GM18498 (cell line): Measurements from ENCODE around the gene ARL6IP4.
"Not testable (repeated sequence)": the region's sequence is repeated elsewhere in the genome, so short reads cannot be mapped to it uniquely, and the experiment has no call there.

Experiments
- ATAC-seq: cut with Tn5 transposase; IDR thresholded peaks from one replicate; pipeline ENCODE4 v1.9.1; 2021; ENCODE audit warnings: mild to moderate bottlenecking, moderate library complexity; ENCODE audit not compliant: unreplicated experiment

Gene ARL6IP4

DNA sequence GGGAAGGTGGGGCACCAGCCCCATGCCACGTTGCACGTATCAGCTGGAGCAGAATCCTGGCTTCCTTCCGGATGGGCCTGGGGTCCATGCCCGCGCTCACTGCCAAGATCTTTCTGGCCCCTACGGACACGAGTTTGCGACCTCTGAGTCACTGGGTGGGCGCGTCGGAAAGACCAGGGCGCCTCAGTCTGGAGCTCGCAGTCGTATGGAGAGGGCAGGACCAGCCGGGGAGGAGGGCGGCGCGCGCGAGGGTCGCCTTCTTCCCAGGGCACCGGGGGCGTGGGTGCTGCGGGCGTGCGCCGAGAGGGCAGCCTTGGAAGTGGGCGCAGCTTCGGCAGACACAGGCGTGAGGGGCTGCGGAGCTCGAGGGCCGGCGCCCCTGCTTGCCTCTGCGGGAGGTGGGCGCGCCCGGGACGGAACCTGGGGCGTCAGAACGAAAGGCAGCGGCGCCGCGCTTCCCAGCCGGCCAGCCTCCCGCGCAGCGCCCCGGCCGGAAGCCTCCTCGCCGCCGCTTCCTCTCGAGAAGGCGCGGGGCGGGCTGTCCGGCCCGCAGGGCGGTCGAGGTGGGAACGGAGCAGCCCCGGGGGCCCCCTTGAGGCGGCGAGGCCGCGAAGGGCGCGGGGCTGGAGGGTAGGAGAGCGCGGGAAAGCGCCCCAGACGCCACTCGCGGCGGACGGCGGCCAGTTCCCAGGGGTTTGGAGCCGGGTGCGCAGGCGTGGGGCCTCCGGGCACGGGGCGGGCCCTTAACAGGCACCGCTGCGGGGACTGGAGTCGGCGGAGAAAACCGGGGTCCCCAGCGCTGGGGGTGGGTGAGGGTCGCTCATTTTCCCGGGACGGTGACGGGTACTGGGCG lies at the start of gene ARL6IP4:
Gene ARL6IP4 (plus strand): TSS at position 499 of the 853 bp plus-strand sequence. CDS start 459 bp downstream, outside the sequence.
- ATAC-seq, result peak; percentile 71

DNA sequence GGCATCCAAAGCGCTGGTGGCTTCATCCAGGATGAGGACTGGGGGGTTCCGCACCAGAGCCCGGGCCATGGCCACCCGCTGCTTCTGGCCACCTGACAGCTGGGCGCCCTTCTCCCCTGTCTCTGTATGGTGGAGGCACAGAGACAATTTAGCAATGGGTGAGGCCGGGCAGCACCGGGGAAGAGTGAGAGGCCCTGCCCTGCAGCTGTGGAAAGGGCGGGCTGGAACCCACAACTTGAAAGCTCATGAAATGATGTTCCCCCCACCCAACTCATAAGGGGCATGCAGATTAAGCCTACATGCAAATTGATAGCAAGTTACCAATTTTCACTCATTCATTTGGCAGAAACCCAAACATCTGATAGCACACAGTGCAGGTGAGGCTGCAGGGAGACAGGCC lies 48.3 kb upstream of the ARL6IP4 start:
- no peak for ATAC-seq

DNA sequence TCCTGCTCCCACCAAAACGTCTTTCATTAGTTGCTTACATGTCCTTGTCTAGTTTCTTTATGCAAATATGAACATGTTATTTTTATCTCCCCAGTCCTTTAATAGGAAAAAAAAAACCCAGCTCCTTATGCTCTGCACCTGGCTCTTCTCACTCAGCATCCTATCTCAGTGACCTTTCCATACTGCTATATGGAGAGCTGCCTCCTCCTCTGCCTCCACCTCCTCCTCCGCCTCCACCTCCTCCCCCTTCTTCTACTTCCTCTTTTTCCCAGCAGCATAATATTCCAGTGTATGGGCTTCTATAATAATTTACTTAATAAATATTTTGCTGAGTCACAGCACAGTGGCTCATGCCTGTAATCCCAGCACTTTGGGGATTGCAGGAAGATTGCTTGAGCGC lies 45.8 kb upstream of the ARL6IP4 start:
- ATAC-seq, result no peak

DNA sequence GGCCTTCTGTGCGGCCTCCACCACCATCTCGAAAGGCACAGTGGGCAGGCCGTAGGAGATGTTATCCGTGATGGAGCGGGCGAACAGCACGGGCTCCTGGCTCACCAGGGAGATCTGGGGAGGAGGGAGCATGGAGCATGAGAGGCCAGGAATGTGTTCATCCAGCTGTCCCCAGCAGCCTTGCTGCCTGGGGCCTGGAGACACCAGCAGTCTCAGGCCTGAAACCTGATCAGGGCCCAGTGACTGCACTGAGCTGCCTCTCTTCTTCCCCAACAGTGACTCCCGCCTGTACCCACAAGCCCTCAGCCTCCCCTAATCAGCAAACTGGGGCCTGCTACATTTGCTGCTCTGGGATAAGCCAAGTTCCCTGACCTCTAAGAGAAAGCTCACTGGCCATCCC lies 45.2 kb upstream of the ARL6IP4 start:
- ATAC-seq, result no peak

DNA sequence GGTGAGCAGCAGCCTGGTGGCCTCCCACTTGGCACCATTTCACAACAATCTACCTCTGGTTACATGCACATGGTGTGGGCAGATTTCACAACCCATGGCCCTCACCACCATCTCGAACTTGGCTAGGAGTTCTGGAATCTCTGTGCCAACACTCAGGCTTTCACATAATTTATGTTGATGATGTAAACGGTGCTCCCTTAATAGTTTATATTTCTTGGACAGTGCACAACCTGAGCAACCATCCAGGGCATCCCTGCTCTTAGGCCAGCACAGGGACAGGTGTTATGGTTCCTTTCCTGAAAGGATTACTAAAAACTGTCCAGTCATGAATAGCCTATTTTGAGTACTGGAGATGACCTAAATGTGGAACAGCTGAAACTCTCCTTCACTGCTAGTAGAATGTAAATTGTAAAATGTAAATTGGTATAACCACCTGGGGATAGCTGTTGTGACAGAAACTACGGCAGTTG lies 42.8 kb upstream of the ARL6IP4 start:
- no peak for ATAC-seq

DNA sequence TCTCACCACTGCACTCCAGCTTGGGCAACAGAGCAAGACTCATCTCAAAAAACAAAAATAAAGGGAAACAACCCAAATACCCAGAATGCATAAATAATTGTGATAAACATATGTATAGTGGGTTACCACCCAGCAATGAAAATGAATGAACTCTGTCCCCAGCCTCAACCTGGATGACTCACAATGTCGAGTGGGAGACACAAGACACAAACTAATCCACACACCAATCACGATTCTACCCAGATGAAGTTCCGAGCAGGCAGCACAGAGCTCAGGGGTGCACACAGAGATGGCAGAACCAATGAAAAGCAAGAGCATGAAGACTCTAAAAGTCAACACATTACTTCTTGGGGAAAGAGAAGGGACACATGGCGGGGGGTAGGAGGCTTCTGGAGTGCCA lies 41.4 kb upstream of the ARL6IP4 start:
- no peak for ATAC-seq

DNA sequence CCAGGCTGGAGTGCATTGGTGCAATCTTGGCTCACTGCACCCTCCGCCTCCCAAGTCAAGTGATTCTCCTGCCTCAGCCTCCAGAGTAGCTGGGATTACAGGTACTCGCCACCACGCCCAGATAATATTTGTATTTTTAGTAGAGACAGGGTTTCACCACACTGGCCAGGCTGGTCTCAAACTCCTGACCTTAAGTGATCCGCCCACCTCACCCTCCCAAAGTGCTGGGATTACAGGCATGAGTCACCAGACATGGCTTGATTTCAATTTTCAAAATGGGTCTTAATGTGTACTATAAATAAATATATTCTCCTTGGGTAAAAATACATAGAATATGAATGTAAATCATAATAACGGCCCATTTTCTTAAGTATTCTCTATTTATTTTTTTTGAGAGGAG lies 39.1 kb upstream of the ARL6IP4 start:
- ATAC-seq, result not testable (repeated sequence)

DNA sequence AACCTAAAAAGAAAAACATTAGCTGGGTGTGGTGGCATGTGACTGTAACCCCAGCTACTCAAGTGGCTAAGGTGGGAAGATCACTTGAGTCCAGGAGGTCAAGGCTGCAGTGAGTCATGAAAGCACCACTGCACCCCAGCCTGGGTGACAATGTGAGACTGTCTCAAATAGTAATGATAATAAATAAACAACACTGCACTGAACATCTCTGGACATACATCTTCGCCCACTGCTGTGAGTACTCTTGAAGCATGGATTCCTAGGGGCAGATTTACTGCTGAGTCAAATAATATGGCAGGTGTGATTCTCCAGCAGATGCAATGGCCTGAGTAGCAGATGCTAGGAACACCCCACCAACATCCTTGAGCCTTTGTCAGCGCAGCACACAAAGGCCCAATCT lies 37.8 kb upstream of the ARL6IP4 start:
- no peak for ATAC-seq

DNA sequence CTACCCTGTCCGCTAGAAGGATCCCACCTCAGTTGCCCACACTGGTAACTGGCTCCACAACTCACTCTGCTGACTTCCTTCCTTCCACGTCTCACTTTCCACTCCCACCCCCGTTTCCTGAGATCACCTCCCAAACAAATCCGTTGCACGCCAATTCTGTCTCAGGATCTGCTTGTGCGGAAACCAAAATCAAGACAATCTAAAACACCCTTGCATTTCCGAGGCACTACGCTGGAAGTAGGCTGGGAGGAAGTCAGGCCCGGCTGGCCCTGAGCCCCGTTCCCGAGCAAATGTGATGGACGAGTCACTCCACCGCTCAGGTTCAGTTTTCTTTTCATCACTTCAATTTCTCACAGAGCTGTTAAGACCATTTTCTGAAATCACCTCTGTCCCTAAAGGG lies 37.3 kb upstream of the ARL6IP4 start:
- ATAC-seq, result no peak

DNA sequence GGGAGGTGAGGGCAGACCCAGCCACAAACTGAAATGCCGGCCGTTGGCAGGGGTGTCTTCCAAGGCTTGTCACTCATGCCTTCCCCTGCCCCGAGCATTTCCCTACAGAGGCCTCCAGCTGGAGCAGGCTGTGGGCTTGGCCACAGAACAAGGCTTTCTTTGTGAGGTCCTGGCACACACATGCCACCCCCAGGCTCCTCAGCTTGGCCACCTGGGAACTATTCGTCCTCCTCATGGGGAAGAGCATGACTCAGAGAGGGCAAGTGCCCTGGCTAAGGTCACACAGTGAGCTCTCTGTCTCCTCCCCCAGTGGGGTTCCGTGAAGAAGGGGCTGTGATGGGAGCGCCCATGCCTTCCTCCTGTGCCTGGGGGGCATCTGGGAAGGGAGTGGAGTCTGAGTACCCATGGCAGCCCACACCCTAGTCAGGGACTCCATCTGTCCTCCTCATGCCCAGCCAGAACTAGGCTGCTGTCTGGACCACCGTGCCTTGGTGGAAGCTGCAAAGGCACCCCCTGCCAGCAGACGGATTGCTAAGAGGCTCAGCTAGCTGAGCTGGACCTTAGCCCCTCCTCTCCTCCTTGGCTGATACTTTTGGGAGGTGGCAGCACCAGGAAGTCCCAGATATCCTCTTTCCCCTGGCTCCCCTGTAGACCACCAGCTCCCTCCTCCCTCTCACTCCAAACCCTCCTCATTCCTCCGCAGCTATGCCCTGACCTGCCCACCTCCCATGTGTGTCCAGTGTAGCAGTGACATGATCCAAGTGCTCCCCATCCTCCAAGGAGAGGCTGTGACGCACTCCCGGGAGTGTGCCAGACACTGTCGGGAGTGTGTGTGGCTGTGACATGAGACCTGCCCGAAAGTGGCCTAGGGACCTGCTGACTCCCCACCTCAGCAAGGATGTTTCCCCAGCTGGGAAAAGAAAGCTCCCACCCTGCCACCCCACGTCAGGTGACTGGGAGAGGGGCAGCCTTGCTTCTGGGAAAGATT lies 35.6 kb upstream of the ARL6IP4 start:
- no peak for ATAC-seq

DNA sequence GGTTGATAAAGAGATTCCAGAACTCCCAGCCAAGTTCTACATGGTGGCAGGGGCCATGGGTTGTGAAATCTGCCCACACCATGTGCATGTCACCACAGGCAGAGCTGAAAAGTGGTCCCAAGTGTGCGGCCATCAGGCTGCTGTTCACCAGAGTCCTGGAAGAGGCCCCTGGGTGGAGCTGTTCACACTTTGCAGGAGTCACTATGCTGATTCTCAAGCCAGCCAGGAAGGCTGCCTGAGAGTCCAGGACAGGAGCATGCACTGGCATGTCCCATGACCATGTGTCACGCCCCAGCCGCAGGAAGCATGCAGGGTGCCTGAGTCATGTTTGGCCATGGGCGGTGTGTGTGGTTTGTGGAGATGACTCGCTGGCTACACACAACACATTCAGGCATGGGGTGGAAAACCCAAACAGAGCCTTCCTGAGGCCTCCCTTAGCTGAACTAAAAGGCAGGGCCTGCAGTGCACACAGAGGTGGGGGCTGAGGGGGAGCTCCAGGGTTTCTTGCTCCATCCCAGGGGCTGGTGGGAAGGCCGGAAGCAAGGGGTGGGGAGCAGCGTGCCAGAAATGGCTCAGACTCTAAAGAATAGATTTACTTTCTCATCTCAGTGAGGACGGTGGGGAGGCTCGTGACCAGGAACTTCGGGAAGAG lies 33.7 kb upstream of the ARL6IP4 start:
- peak; percentile 76 for ATAC-seq

DNA sequence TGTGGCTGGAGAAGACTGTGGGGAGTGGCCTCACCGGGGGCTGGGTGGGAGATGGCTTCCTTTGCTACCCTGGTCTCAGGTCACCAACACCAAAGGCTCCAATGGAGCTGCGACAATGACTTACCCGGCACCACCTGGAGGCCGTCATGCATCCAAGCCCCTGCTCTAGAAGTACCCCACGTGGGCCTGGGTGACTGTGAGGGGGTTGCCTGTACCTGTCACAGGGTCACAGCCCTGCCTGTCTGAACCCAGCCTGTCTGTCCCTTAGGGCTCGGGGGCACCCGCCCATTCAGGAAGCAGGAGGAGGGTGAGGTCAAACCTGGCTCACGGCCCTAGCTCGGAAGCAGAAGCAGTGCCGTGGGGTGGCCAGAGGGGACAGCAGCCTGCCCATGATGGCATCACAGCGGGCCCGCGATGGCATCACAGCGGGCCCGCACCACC lies 33.1 kb upstream of the ARL6IP4 start:
- no peak for ATAC-seq

DNA sequence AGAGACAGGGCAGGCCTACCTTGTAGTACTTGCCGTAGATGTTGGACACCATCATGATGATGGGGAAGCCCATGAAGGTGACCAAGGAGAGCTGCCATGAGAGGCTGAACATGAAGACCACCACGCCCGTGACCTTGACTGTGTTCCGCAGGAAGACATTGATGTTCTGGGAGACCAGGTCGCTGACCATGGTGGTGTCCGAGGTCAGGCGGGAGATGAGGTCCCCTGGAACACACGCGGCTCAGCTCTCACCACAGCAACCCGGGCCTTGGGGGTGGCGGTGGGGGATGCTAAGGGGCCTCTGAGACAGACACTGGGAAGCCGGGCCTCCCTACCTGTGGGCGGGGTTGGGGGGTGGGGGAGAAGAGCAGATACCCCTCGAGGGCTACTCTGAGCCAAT lies 31.9 kb upstream of the ARL6IP4 start:
- no peak for ATAC-seq

DNA sequence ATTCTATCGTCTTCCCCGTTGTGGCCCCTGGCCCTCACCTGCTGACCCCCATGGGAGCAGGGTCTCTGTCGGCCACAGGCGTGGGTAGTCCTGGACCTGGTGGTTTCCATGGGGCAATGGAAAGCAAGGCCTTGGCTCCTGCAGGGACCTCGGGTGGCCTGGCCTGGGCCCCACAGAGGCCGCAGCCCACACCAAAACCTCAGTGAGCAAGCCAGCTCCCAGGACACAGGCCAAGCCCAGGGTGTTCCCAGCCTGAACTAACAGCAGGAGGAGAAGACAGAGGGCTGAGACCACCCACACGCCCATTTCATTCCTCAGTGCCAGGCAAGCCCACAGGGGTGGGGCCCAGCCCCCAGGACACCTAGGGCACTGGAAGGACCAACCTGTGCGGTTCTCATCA lies 31.1 kb upstream of the ARL6IP4 start:
- ATAC-seq, result no peak

DNA sequence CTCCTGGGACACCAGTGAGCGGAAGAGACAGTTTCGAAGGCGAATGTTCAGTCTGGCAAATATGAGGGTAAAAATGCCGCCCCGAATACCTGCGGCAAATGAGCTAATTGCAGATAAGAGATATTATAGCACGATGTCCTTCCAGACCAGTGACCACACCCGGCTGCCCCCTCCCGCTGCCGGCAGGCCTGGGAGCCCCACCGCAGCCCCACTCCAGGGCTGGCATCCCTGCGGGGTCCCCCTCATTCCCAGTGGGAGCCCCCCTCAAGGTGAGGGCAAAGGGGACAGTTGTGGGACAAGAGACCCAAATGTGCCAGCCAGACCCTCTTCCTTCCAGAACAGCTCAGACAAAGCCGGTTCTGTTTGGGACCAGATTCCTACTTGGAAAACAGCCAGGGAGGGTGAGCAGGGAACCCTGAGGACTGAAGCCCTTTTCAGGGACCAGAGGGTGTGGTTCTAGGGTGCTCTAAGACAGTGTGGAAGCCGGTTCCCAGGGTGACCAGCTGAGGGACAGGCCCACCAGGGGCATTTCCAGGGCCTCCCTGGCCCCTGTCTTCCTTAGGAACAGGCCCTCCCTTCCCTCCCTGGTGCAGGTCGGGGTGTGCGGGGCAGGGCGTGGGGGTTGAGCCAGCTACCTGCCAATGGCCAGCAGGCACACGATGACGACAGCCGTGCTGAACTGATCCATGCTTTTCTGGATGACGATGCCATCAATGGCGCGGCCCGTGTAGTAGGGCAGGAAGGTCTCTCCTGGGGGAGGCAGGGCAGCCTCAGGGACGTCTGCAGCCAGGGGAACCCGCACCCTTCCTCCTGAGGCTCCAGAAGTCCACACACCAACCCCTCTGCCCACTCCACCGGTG lies 30.4 kb upstream of the ARL6IP4 start:
- ATAC-seq, result no peak

DNA sequence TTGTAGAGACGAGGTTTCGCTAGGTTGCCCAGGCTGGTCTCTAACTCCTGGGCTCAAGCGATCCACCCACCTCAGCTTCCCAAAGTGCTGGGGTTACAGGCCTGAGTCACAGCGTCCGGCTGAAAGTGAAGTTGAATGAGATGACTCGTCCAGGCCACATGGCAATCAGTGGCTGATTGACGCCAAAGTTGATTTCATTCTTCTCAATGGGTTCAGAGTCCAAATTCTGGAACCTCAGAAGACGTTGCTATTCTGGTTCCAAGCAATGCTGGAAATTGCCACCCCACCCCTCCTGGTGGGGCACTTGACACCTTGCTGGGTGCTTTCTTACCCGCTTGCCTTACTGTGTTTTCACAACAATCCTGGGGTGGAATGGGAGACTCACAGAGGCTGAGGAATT lies 29.1 kb upstream of the ARL6IP4 start:
- ATAC-seq, result no peak

DNA sequence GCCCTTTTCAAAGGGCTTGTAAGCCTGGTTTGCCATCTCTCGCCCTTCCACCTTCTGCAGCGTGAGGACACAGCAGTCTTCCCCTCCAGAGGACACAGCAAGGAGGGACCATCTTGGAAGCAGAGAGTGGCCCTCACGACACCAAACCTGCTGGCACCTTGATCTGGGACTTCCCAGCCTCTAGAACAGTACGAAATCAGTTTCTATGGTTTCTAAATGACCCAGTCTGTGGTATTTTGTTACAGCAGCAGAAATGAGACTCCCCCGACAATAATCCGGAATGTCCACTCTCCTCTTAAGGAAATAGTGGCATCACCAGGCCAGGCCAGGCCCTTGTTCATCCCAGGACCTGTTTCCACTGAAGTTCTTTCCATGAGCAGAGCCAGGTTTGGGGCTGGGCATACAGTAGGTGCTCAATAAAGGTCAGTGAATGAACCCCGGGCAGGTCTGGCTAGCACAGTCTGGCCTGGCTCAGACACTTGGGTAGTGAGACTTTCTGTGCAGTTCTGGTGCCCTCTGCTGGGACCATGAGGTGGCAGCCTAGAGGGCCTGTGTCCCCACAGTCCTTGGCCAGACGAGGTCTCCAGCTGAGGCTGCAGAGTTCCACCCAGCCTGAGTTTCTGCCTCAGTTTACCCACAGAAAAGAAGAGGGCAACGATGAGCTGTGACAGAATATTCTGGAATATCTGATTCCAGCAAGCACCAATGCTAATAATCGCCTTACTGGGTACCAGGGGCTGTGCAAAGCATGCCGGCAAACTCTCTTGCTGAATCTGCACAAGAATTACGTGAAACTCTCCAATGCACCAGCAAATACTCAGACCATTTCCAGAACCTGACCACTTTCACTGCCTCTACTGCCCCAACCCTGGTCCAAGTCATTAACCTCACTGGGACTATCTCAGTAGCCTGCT lies 28.2 kb upstream of the ARL6IP4 start:
- peak; percentile 85 for ATAC-seq

DNA sequence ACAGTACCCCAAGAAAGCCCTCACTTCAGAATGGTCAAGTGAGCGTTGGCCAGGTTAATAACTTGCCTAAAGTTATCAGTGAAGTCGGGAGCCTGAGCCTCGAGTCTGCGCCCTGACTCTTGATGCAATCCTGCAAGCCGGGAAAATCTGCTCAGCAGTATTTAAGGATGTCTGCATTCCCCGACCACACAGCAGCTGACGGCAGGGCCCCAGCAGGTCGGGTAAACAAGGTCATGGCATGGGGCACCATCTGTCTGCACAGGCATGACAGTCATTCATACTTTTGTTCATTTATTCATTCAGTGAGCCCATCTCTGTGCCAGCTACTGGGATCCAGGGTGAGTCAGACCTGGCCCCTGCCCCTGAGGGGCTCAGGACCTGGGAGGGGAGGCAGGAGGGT lies 25.3 kb upstream of the ARL6IP4 start:
- no peak for ATAC-seq

DNA sequence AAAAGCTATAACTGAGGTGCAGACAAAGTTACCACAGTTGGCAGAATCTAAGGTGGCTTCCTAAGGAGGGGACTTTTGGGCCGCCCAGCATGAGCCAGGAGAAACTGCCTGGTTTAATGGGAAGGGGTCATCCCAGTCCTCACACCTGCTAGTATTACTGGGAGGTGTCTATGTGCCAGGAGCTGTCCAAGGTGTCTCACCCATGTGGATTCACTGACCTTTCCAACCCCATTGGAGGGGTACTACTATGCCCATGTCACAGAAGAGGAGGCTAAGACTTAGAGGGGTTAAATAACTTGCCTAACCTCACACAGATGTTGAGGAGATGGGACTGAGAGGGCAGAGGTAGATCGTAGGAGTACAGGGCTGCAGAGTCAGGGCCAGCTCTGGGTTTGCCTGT lies 24.4 kb upstream of the ARL6IP4 start:
- ATAC-seq, result no peak
